BLaER1 treated with 17β-estradiol and CSF1 and Interleukin-3, amounts not matched to agents 10 nM and 100 nM (cell line): ENCODE data around the gene C12orf76.

Source experiments
- H3K27ac ChIP-seq, 11 experiments: shearing (Covaris generic); formaldehyde crosslinking; 2 replicates each; pipeline ENCODE4 v1.8.1; 2022
- H3K27me3 ChIP-seq, 11 experiments: shearing (Covaris generic); formaldehyde crosslinking; 2 replicates each; pipeline ENCODE4 v1.8.1; 2022
- H3K36me3 ChIP-seq, 11 experiments: shearing (Covaris generic); formaldehyde crosslinking; 2 replicates each; pipeline ENCODE4 v1.8.1; 2022
- H3K4me1 ChIP-seq, 10 experiments: shearing (Covaris generic); formaldehyde crosslinking; 2 replicates each; pipeline ENCODE4 v1.8.1; 2022
- H3K4me2 ChIP-seq, 11 experiments: shearing (Covaris generic); formaldehyde crosslinking; 2 replicates each; pipeline ENCODE4 v1.8.1; 2022
- H3K4me3 ChIP-seq, 10 experiments: shearing (Covaris generic); formaldehyde crosslinking; 2 replicates each; pipeline ENCODE4 v1.8.1; 2022
- H3K9ac ChIP-seq, 11 experiments: shearing (Covaris generic); formaldehyde crosslinking; 2 replicates each; pipeline ENCODE4 v1.8.1; 2022
- H3K9me3 ChIP-seq, 11 experiments: shearing (Covaris generic); formaldehyde crosslinking; replicated peaks in 1 of 11; 2 replicates each; pipeline ENCODE4 v1.8.1; 2022
- H4K20me1 ChIP-seq, 11 experiments: shearing (Covaris generic); formaldehyde crosslinking; 2 replicates each; pipeline ENCODE4 v1.8.1; 2022
- Cebpa-rat ChIP-seq, 11 experiments: shearing (Covaris generic); IDR thresholded peaks; 2 replicates each; pipeline ENCODE4 v1.8.1; 2022

The C12orf76 gene

DNA sequence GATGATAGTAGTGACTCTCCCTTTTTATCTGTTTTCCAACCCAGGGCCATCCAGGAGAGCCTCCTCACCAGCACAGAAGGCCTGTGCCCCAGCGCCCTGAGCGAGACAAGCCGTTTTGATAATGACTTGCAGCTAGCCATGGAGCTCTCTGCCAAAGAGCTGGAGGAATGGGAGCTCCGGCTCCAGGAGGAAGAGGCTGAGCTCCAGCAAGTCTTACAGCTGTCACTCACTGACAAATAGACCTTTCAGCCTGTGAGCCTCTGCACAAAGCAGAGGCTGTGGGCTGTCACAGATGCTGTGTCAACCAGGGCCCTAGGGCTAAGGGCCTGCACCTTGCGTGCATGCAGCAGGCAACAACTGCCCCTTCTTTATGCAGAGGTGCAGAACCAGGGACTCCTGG lies 11.0 kb downstream of the C12orf76 start:
- H4K20me1 ChIP-seq, result peaks cover 0 to 31% (median 3%) of the 10 kb centered on the region in 11 experiments; a peak in 6 of 22 replicates
- H3K9ac ChIP-seq, result no peak overlapping the region
- H3K4me1 ChIP-seq, result peaks cover 46 to 61% (median 56%) of the 10 kb centered on the region in 10 experiments
- peaks cover 59 to 86% (median 77%) of the 10 kb centered on the region in 11 experiments for H3K36me3 ChIP-seq
- no peaks in the 10 kb centered on the region for H3K27me3 ChIP-seq
- H3K9me3 ChIP-seq, result no peaks in the 10 kb centered on the region
- H3K4me3 ChIP-seq, result no peak overlapping the region
- no peak for TF ChIP-seq Cebpa-rat (IDR thresholded peaks at IDR 0.05)
- peak overlapping the region in 2 of 11 experiments; percentile 3 to 16; a peak in 2 of 22 replicates for H3K27ac ChIP-seq
- H3K4me2 ChIP-seq, result peak overlapping the region in 8 of 11 experiments; percentile 1 to 50 (median 35); a peak in 12 of 22 replicates

GRCh38 chr12:110035534-110036104 lies 12.7 kb downstream of the C12orf76 start:
- H3K27ac ChIP-seq, result no peak overlapping the region
- peaks cover 30 to 44% (median 40%) of the 10 kb centered on the region in 10 experiments for H3K4me1 ChIP-seq

GRCh38 chr12:110033888-110034287 lies 14.4 kb downstream of the C12orf76 start:
- peaks cover 0 to 22% (median 3%) of the 10 kb centered on the region in 11 experiments; a peak in 6 of 22 replicates for H4K20me1 ChIP-seq
- no peaks in the 10 kb centered on the region for H3K27me3 ChIP-seq
- no peak overlapping the region for H3K9ac ChIP-seq
- no peak overlapping the region for H3K4me3 ChIP-seq
- no peaks in the 10 kb centered on the region for H3K9me3 ChIP-seq
- TF ChIP-seq Cebpa-rat (IDR thresholded peaks at IDR 0.05), result no peak
- no peak overlapping the region for H3K4me2 ChIP-seq
- peaks cover 13 to 27% (median 23%) of the 10 kb centered on the region in 10 experiments for H3K4me1 ChIP-seq
- H3K27ac ChIP-seq, result no peak overlapping the region
- H3K36me3 ChIP-seq, result peaks cover 87 to 100% (median 95%) of the 10 kb centered on the region in 11 experiments

More at GRCh38 chr12:110035534-110036104, 12.7 kb downstream of the C12orf76 start:
- Histone ChIP-seq H4K20me1 (peaks cover 0 to 31% (median 3%) of the 10 kb centered on the region in 11 experiments; a peak in 6 of 22 replicates), H3K4me2 (no peak overlapping the region), H3K4me3 (no peak overlapping the region), H3K36me3 (peaks cover 71 to 86% (median 83%) of the 10 kb centered on the region in 11 experiments), H3K9ac (no peak overlapping the region), H3K9me3 (no peaks in the 10 kb centered on the region), H3K27me3 (no peaks in the 10 kb centered on the region)
- TF ChIP-seq Cebpa-rat (IDR thresholded peaks at IDR 0.05), result no peak

DNA sequence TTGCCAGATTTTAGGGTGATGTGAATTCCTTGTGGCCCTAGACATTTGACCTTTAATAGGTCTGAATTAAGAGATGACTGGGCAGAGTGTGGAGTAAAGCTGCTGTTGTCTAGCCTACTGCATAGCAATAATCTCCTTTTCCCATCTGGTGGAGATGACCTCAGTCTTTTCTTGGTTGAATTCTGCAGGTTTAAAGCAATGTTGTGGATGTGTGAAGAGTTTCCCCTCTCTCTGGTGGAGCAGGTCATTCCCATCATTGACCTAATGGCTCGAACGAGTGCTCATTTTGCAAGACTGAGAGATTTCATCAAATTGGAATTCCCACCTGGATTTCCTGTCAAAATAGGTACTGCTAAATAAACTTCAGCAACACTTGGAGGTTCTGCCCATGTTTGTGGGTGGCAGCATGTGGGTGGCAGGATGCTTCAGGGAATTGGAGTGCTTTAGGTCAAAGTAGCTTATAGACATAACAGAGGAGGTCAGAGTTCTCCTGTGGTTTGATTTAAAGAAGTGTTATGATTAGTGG lies 19.0 kb downstream of the C12orf76 start:
- no peak overlapping the region for H3K9ac ChIP-seq
- H3K4me1 ChIP-seq, result peaks cover 0 to 13% (median 0%) of the 10 kb centered on the region in 10 experiments; a peak in 4 of 20 replicates
- TF ChIP-seq Cebpa-rat (IDR thresholded peaks at IDR 0.05), result no peak
- no peak overlapping the region for H3K4me3 ChIP-seq
- H3K4me2 ChIP-seq, result no peak overlapping the region
- no peaks in the 10 kb centered on the region for H3K9me3 ChIP-seq
- no peak overlapping the region for H3K27ac ChIP-seq
- peaks cover 89 to 100% (median 95%) of the 10 kb centered on the region in 11 experiments for H3K36me3 ChIP-seq
- no peaks in the 10 kb centered on the region for H3K27me3 ChIP-seq
- peaks cover 0 to 1% (median 0%) of the 10 kb centered on the region in 11 experiments; a peak in 3 of 22 replicates for H4K20me1 ChIP-seq

DNA sequence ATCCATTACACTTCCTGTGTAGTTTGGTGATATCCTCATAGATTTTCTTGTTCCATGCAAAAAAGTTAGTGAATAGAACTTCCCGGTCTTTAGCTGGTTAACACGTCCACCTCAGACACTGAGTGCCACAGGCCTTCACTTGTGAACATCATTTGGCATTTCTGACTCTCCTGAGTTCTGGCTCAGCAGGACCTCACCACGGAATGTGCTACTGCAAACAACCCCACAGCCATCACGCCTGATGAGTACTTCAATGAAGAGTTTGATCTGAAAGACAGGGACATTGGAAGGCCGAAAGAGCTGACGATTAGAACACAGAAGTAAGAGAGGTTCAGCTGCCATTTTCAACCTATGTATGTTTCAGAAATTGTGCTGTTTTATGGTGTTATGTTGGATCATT lies 20.0 kb downstream of the C12orf76 start:
- Histone ChIP-seq H4K20me1 (peaks cover 0 to 6% (median 0%) of the 10 kb centered on the region in 11 experiments; a peak in 4 of 22 replicates), H3K4me1 (peaks cover 0 to 23% (median 0%) of the 10 kb centered on the region in 10 experiments; a peak in 4 of 20 replicates), H3K27ac (no peak overlapping the region), H3K9ac (no peak overlapping the region), H3K27me3 (no peaks in the 10 kb centered on the region), H3K36me3 (peaks cover 91 to 100% (median 95%) of the 10 kb centered on the region in 11 experiments), H3K4me2 (no peak overlapping the region), H3K4me3 (no peak overlapping the region), H3K9me3 (no peaks in the 10 kb centered on the region)
- no peak for TF ChIP-seq Cebpa-rat (IDR thresholded peaks at IDR 0.05)

DNA sequence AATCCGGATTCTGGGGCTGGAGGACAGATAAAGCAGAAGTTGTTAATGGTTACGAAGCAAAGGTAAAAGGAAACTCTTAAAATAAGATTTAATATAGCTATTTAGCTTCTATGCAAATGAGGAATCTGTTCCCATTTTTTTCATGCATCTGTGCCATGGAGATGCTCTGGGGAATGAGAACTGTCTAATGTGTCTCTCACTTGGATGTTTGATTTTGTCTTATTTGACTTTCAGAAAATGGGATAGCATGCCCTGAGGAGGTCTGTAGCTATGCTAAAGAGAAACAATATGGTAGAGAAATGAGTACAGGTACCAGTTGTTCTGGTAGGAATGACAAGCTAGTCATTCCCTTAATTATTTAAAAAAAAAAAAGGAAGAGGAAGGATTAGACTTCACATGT lies 24.3 kb downstream of the C12orf76 start:
- peaks cover 93 to 100% (median 99%) of the 10 kb centered on the region in 11 experiments for H3K36me3 ChIP-seq
- peaks cover 0 to 29% (median 0%) of the 10 kb centered on the region in 10 experiments; a peak in 7 of 20 replicates for H3K4me1 ChIP-seq
- H3K4me2 ChIP-seq, result peak overlapping the region in 2 of 11 experiments; percentile 5 to 52; a peak in 3 of 22 replicates
- H3K27me3 ChIP-seq, result no peaks in the 10 kb centered on the region
- peaks cover 0 to 11% (median 0%) of the 10 kb centered on the region in 11 experiments; a peak in 5 of 22 replicates for H4K20me1 ChIP-seq
- H3K9ac ChIP-seq, result no peak overlapping the region
- no peak overlapping the region for H3K4me3 ChIP-seq
- no peaks in the 10 kb centered on the region for H3K9me3 ChIP-seq
- TF ChIP-seq Cebpa-rat (IDR thresholded peaks at IDR 0.05), result no peak
- H3K27ac ChIP-seq, result no peak overlapping the region

DNA sequence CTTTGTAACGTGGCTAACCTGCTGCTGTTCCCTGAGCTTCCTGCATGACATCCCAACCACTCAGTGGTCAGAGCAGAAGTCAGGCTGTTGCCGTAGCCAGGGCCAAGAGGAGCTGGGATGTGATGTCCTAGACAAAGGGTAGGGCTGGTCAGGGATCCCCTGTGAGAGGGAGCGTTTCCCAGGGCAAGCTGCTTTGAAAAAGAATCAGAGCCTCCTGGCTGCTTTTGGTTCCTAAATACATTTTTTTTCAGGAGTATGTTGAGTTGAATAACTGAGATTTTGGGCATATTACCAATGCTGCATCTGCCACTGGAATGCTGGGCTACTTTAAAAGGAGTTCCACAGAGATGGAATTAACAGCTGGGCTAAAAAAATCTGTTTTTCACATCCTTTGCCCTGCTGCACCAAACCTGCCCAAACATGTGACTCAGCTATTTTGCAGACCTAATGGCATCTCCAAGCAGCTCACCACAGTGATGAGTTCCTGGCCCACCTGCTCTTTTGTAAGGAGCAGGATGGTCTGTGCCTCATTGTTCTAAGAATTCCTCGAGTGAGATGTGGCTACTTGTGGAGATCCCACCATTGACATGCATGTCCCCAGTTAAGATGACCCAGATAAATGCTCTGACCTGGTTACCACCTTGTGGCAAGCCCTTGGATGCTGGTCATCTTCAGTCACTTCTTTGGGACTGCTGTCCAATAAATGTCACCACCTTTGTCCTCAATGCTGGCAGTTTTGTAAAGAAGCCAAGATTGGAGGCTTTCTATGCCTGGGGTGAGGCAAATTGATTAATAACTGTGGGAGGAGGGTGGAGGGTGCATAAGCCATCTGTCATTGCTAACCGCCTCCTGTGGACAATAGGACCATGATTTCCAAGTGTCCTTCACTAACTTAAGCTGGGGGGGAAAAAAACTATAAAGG lies 25.0 kb downstream of the C12orf76 start:
- H3K36me3 ChIP-seq, result peaks cover 93 to 100% (median 99%) of the 10 kb centered on the region in 11 experiments

DNA sequence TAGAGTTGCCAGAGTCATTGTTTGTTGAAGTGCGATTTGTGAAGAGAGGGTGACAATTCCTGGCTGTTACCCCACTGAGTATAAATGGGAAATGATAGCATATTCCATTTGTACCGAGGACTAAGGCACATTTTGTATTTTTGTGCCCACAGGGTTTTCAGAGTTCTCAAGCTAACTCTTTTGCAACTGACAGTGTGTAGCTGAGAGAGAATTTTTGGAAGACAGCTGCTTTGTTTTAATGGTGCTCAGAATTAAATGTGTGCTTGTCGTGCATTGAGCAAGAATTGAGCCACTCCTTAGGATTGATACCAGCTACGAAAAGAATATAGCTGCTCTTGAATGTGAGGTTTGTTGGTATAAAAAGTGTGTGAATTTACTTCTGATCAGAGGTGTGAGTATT lies 27.4 kb downstream of the C12orf76 start:
- Histone ChIP-seq H3K27me3 (no peaks in the 10 kb centered on the region), H3K9me3 (no peaks in the 10 kb centered on the region), H3K36me3 (peaks cover 94 to 100% (median 99%) of the 10 kb centered on the region in 11 experiments), H3K4me3 (no peak overlapping the region), H3K4me1 (peaks cover 0 to 22% (median under 1%) of the 10 kb centered on the region in 10 experiments; a peak in 7 of 20 replicates), H3K9ac (no peak overlapping the region), H3K4me2 (no peak overlapping the region), H4K20me1 (peaks cover 0 to 11% (median 0%) of the 10 kb centered on the region in 11 experiments; a peak in 6 of 22 replicates), H3K27ac (no peak overlapping the region)
- TF ChIP-seq Cebpa-rat (IDR thresholded peaks at IDR 0.05), result no peak

More for the DNA sequence above, 25.0 kb downstream of the C12orf76 start:
- Histone ChIP-seq H3K27ac (peak overlapping the region in 1 of 11 experiments; percentile 5; a peak in 1 of 22 replicates), H4K20me1 (peaks cover 0 to 11% (median 0%) of the 10 kb centered on the region in 11 experiments; a peak in 5 of 22 replicates), H3K27me3 (no peaks in the 10 kb centered on the region), H3K9me3 (no peaks in the 10 kb centered on the region), H3K4me2 (no peak overlapping the region), H3K4me3 (no peak overlapping the region), H3K9ac (no peak overlapping the region), H3K4me1 (peaks cover 0 to 29% (median 0%) of the 10 kb centered on the region in 10 experiments; a peak in 7 of 20 replicates)
- no peak for TF ChIP-seq Cebpa-rat (IDR thresholded peaks at IDR 0.05)
